Adrenal gland (tissue), 5 donors: Measurements from ENCODE around the gene SAMD11.

Source experiments
- POLR2A ChIP-seq, 2 donors: fragments of 450-650 bp; IDR thresholded peaks; one replicate each; pipeline ENCODE4 v1.6.1; 2017; ENCODE audit warnings: antibody characterized with exemption in 2 of 2, mild to moderate bottlenecking in 2 of 2, moderate library complexity in 1 of 2
- TF ChIP-seq, protein P1 (sequence below), 6 experiments: fragments of 450-650 bp in 4 of 6; fragments of 200-600 bp in 2 of 6; sonication (generic) in 1 of 6; IDR thresholded peaks; 1 replicate in 5 of 6; 2 replicates in 1 of 6; pipeline versions ENCODE4 v1.5.1 to v1.8.0; 2016 to 2021; ENCODE audit warnings: antibody characterized with exemption in 6 of 6, mild to moderate bottlenecking in 2 of 6, moderate library complexity in 1 of 6
- donor health status: DM: no; HTN: no; CAD: no.

DNA sequence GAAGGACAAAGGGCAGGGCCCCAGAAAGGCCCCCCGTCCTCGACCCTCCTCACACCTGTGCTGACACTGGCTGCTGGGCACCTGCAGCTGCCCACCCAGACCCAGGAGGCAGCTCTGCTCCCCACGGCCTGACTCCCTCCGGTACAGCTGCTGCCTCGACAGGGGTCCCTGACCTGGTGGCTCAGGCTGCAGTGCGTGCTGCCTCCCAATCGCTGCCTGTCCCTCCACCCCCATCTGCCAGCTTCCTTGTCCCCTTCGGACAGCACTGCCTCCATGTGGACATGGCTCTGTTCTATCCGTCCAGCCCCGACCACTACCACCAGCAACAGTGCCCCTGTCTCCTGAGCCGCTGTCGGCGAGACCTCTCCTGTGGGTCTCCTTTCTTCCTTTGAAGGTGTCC lies 31.2 kb downstream of the SAMD11 start:
- TF ChIP-seq, protein P1, sequence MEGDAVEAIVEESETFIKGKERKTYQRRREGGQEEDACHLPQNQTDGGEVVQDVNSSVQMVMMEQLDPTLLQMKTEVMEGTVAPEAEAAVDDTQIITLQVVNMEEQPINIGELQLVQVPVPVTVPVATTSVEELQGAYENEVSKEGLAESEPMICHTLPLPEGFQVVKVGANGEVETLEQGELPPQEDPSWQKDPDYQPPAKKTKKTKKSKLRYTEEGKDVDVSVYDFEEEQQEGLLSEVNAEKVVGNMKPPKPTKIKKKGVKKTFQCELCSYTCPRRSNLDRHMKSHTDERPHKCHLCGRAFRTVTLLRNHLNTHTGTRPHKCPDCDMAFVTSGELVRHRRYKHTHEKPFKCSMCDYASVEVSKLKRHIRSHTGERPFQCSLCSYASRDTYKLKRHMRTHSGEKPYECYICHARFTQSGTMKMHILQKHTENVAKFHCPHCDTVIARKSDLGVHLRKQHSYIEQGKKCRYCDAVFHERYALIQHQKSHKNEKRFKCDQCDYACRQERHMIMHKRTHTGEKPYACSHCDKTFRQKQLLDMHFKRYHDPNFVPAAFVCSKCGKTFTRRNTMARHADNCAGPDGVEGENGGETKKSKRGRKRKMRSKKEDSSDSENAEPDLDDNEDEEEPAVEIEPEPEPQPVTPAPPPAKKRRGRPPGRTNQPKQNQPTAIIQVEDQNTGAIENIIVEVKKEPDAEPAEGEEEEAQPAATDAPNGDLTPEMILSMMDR (IDR thresholded peaks at IDR 0.05), result no peak
- TF ChIP-seq POLR2A (IDR thresholded peaks at IDR 0.05), result no peak
